ENCODE data around the gene PLPP7. TPM values are rescaled to one million over a fixed set of nuclear protein-coding genes. Genes with fewer than 3 reads are reported as not detected.

The PLPP7 gene
- total RNA-seq, 4 donors from 2014 or later: 3.8 to 14.0 (median 6.5) TPM

DNA sequence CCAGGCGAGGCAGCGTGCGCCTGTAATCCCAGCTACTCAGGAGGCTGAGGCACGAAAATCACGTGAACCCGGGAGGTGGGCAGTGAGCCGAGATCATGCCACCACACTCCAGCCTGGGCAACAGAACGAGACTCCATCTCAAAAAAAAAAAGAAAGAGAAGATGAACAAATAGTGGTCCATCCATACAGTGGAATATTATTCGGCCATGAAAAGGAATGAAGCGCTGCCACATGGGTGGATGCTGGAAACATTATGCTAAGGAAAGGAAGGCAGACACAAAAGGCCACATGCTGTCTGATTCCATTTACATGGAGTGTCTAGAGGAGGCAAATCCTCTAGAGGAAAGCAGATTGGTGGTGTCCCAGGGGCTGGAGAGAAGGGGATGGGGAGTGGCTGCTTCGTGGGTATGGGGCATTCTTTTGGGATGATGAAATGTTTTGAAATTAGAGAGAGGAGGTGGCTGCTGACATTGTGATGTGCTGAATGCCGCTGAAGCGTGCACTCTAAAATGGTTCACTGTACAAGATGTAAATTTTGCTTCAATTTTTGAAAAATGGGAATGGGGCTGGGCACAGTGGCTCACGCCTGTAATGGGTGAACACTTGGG lies 17.0 kb downstream of the PLPP7 start:
- TF ChIP-seq, protein P1, sequence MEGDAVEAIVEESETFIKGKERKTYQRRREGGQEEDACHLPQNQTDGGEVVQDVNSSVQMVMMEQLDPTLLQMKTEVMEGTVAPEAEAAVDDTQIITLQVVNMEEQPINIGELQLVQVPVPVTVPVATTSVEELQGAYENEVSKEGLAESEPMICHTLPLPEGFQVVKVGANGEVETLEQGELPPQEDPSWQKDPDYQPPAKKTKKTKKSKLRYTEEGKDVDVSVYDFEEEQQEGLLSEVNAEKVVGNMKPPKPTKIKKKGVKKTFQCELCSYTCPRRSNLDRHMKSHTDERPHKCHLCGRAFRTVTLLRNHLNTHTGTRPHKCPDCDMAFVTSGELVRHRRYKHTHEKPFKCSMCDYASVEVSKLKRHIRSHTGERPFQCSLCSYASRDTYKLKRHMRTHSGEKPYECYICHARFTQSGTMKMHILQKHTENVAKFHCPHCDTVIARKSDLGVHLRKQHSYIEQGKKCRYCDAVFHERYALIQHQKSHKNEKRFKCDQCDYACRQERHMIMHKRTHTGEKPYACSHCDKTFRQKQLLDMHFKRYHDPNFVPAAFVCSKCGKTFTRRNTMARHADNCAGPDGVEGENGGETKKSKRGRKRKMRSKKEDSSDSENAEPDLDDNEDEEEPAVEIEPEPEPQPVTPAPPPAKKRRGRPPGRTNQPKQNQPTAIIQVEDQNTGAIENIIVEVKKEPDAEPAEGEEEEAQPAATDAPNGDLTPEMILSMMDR (IDR thresholded peaks at IDR 0.05): no peak
- ATAC-seq (ENCODE audit: low FRiP score) (no peak), DNase-seq (ENCODE audit: low spot score) (no peak)

DNA sequence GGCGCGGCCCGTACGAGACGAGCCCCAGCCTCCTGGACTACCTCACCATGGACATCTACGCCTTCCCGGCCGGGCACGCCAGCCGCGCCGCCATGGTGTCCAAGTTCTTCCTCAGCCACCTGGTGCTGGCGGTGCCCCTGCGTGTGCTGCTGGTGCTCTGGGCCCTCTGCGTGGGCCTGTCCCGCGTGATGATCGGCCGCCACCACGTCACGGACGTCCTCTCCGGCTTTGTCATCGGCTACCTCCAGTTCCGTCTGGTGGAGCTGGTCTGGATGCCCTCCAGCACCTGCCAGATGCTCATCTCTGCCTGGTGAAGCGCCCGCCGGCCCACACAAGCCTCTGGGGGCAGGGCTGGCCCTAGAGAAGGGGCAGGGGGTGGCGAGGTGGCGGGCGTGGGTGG lies 18.5 kb downstream of the PLPP7 start:
- TF ChIP-seq, protein P1 (IDR thresholded peaks at IDR 0.05): no peak
- ATAC-seq (ENCODE audit: low FRiP score) (no peak), DNase-seq (ENCODE audit: low spot score) (no peak)

DNA sequence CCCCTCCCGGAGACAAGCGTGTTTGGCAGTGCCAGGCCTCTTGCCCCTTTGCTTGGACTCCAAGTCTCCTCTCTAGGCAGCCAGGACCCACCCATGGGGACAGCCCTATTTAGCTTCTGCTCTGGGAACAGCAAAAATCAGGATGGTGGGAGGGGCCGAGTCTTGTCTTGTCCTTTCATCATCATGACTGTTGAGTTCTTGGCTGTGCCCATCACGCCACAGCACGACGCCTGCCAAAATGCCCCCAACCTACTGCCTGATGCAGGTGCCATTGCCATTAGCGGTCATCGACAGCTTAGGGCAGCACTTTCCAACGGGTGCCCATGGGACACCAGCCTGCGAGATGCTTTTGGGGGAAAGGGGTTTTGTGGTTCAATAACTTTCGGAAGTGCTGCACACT lies 18.9 kb downstream of the PLPP7 start:
- ATAC-seq (ENCODE audit: low FRiP score) (no peak), DNase-seq (ENCODE audit: low spot score) (no peak)
- TF ChIP-seq, protein P1 (IDR thresholded peaks at IDR 0.05): no peak

DNA sequence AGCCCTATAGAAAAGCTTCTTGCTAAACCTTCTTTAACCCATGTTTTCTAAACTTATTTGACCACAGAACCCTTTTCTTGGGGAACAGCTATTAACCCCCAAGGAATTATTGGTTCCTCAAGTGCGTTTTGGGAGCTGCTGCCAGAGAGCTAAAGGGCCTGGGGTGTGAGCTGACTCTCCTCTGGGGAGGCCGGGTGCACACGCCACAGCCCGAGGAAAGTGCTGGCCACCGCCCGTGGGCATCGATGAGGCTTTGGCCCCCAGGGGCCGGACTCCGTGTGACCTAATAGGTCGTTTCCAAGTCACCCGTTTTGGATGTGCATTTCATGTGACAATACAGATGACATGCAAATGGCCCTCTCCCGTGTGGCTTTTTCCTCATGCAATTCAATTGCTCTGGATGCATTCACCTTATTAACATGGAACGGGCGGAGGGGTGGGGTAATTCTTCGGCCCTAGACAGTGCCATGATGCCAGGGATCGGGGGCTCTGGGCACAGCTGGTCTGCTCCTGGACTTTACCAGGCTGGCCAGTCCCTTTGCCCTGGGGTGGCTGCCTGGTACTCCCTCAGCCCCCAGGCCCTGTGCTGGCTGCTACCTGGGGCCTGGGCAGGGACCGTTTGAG lies 19.5 kb downstream of the PLPP7 start:
- no peak for DNase-seq (ENCODE audit: low spot score)
- TF ChIP-seq, protein P1 (IDR thresholded peaks at IDR 0.05): no peak
- ATAC-seq (ENCODE audit: low FRiP score): no peak

DNA sequence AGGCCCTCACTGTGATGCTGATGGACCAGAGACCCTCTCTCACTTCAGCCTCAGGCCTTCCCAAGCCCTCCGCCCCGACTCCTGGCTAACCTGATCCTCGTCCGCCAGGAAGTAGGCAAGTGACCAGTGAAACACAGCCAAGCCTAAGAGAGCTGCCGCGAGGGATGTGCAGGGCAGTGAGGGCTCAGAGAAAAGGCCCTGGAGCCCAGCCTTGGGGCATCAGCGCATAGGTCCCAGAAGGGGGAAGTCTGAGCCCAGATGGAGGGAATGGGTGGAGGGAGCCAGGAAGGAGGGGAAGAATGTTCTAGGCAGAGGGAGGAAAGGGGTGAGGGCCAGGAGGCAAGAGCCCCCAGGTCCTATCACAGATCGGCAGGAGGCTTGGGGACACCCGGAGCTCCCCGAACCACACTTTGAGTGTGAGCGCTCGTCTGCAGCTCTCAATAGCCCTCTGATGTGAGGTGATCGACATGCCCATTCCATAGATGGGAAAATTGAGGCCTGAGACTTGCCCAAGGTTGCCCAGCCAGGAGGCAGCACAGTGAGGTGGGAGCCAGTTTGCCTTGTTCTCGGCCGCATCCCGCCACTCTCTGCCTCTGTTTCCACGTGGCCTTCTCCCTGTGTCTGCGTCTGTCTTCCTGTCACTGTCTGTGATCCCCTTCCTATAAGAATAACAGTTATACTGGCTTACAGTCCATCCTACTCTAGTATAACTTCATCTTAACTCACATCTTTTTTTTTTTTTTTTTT lies 20.2 kb downstream of the PLPP7 start:
- TF ChIP-seq, protein P1 (IDR thresholded peaks at IDR 0.05): no peak
- no peak for DNase-seq (ENCODE audit: low spot score)
- no peak for ATAC-seq (ENCODE audit: low FRiP score)

DNA sequence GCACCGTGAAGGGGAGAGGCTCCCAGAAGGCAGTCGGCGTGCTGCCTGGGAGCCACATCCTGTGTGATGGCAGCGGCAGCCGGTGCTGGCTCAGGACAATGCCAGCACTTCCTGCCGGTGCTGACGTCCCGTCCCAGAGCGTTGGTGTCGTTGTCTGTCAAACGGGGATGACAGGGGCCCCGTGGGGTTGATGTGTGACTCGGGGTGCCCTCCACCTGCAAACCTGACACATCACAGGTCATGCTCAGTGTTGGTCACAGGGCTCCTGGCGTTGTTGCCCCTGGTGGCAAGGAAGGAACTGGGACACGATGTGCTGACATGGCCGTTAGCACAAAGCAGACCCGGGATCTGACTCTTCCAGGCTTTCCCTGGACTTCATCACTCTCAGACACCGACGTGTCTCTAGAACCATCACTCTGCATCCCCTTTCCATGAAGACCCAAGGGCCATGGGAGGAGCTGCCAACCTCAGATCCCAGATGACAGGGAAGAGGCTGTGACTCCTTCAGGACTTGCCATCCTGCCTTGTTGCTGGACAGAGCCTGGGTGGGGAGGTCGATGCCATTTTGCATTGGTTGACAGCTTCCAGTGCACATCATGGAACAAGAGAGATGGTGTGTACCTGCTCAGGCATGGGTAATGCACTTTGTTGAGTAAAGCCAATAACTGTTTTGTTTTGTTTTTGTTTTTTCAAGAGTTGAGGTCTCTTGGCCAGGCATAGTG lies 21.5 kb downstream of the PLPP7 start:
- no peak for DNase-seq (ENCODE audit: low spot score)
- ATAC-seq (ENCODE audit: low FRiP score): no peak
- TF ChIP-seq, protein P1 (IDR thresholded peaks at IDR 0.05): no peak

All from omental fat pad (tissue), 4 donors.